ENCODE results near the gene LGR6. TPM values are rescaled to one million over a fixed set of nuclear protein-coding genes. Genes with fewer than 3 reads are reported as not detected.
A peak's percentile ranks its signal among the peaks of the same experiment; 100 is the strongest.

LGR6 gene
- polyA plus RNA-seq, 3 donors: not detected

- H3K4me3 Mint-ChIP-seq: no peak overlapping the region
- H2AFZ ChIP-seq (ENCODE audit: insufficient read depth, low read depth, low read length, poor library complexity, severe bottlenecking): no peak overlapping the region
- no peak for TF ChIP-seq CTCF (IDR thresholded peaks at IDR 0.05)
- H3K9ac ChIP-seq (ENCODE audit: insufficient read depth, low read length, poor library complexity, severe bottlenecking): no peak overlapping the region
- no peaks in the 10 kb centered on the region for H3K4me1 ChIP-seq (ENCODE audit: control insufficient read depth in 1 of 2, insufficient read depth in 2 of 2, low read length in 2 of 2)
- H3K4me2 ChIP-seq (replicated peaks; ENCODE audit: extremely low read depth, low read length, poor library complexity, severe bottlenecking): no peak overlapping the region
- peaks cover 0 to 6% (median 2%) of the 10 kb centered on the region in 7 donors for H3K9me3 Mint-ChIP-seq
- H3K4me1 Mint-ChIP-seq: peaks cover 7% of the 10 kb centered on the region
- peaks cover 0 to 3% of the 10 kb centered on the region in 2 donors for H3K36me3 Mint-ChIP-seq
- H3K27me3 ChIP-seq (ENCODE audit: control insufficient read depth in 2 of 2, insufficient read depth in 2 of 2, low read length in 2 of 2): peaks cover 26 to 47% of the 10 kb centered on the region in 2 donors
- H3K36me3 ChIP-seq (replicated peaks in 1 of 2; ENCODE audit: control insufficient read depth in 1 of 2, insufficient read depth in 2 of 2, low read length in 2 of 2): no peaks in the 10 kb centered on the region
- intact Hi-C loops (cut with micrococcal nuclease): no loop called here
- no peaks in the 10 kb centered on the region for H3K79me2 ChIP-seq (ENCODE audit: insufficient read depth, low read length)
- H3K9me3 ChIP-seq (replicated peaks in 1 of 2; ENCODE audit: control insufficient read depth in 1 of 2, insufficient read depth in 1 of 2, low read length in 2 of 2): no peaks in the 10 kb centered on the region
- no peaks in the 10 kb centered on the region for H4K20me1 ChIP-seq (ENCODE audit: insufficient read depth, low read length)
- no peak overlapping the region for H3K27ac Mint-ChIP-seq
- no CpG with 5 or more reads among the region's 1 CpG for WGBS (ENCODE audit: insufficient coverage)
- peaks cover 47 to 55% (median 50%) of the 10 kb centered on the region in 3 donors for H3K27me3 Mint-ChIP-seq (ENCODE audit: low read depth in 3 of 3)
- no peak overlapping the region for H3K27ac ChIP-seq (ENCODE audit: low read depth in 1 of 2, low read length in 2 of 2)
- no peak overlapping the region for H3K4me3 ChIP-seq (replicated peaks in 1 of 3; ENCODE audit: low read depth in 2 of 3, low read length in 3 of 3)
- no peak for DNase-seq
Measured at GRCh38 chr1:202210969-202211368, 17.4 kb downstream of the LGR6 start.

- Histone ChIP-seq H3K79me2 (ENCODE audit: insufficient read depth, low read length) (no peaks in the 10 kb centered on the region), H3K27me3 (ENCODE audit: control insufficient read depth in 2 of 2, insufficient read depth in 2 of 2, low read length in 2 of 2) (peaks cover 26 to 47% of the 10 kb centered on the region in 2 donors), H3K9ac (ENCODE audit: insufficient read depth, low read length, poor library complexity, severe bottlenecking) (no peak overlapping the region), H2AFZ (ENCODE audit: insufficient read depth, low read depth, low read length, poor library complexity, severe bottlenecking) (no peak overlapping the region), H3K9me3 (replicated peaks in 1 of 2; ENCODE audit: control insufficient read depth in 1 of 2, insufficient read depth in 1 of 2, low read length in 2 of 2) (no peaks in the 10 kb centered on the region), H4K20me1 (ENCODE audit: insufficient read depth, low read length) (no peaks in the 10 kb centered on the region), H3K4me3 (replicated peaks in 1 of 3; ENCODE audit: low read depth in 2 of 3, low read length in 3 of 3) (no peak overlapping the region), H3K27ac (ENCODE audit: low read depth in 1 of 2, low read length in 2 of 2) (no peak overlapping the region), H3K36me3 (replicated peaks in 1 of 2; ENCODE audit: control insufficient read depth in 1 of 2, insufficient read depth in 2 of 2, low read length in 2 of 2) (no peaks in the 10 kb centered on the region), H3K4me1 (ENCODE audit: control insufficient read depth in 1 of 2, insufficient read depth in 2 of 2, low read length in 2 of 2) (no peaks in the 10 kb centered on the region), H3K4me2 (replicated peaks; ENCODE audit: extremely low read depth, low read length, poor library complexity, severe bottlenecking) (no peak overlapping the region)
- Mint-ChIP-seq H3K4me1 (peaks cover 12% of the 10 kb centered on the region), H3K27me3 (ENCODE audit: low read depth in 3 of 3) (peaks cover 50 to 55% (median 50%) of the 10 kb centered on the region in 3 donors), H3K9me3 (peaks cover 0 to 6% (median 2%) of the 10 kb centered on the region in 7 donors), H3K4me3 (peak overlapping the region in 1 of 2 donors; percentile 84), H3K27ac (no peak overlapping the region), H3K36me3 (peaks cover 0 to 3% of the 10 kb centered on the region in 2 donors)
- intact Hi-C loops (cut with micrococcal nuclease): no loop called here
- no peak for DNase-seq
- WGBS (ENCODE audit: insufficient coverage): 91% methylated on average over 1 of the region's 1 CpG
- no peak for TF ChIP-seq CTCF (IDR thresholded peaks at IDR 0.05)
Measured at GRCh38 chr1:202212787-202213186, 19.2 kb downstream of the LGR6 start.
